HG03521 (cell line): ENCODE measurements around the gene OR14I1.

Experiments used
- ATAC-seq: cut with Tn5 transposase; IDR thresholded peaks from one replicate; pipeline ENCODE4 v1.9.1; 2021; ENCODE audit warnings: mild to moderate bottlenecking, moderate library complexity; ENCODE audit not compliant: unreplicated experiment

The OR14I1 gene

DNA sequence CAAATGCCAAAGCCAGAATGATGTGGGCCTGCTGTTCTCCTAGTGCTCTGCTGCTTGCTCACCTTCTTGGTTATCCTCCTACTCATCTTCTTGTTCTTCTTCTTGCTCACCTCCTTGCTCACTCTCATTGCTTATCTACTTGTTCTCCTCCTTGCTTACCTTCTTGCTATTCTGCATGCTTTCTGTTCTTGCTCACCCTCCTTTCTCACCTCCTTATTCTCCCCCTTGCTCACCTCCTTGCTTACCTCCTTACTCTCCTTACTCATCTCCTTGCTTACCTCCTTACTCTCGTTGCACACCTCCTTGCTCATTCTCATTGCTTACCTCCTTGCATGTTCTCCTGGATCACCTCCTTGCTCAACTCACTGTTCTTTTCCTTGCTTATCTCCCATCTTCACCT is at the start of gene OR14I1:
Gene OR14I1, minus strand, starts transcription at position 53 of the 400 bp plus-strand sequence.
- no peak for ATAC-seq

DNA sequence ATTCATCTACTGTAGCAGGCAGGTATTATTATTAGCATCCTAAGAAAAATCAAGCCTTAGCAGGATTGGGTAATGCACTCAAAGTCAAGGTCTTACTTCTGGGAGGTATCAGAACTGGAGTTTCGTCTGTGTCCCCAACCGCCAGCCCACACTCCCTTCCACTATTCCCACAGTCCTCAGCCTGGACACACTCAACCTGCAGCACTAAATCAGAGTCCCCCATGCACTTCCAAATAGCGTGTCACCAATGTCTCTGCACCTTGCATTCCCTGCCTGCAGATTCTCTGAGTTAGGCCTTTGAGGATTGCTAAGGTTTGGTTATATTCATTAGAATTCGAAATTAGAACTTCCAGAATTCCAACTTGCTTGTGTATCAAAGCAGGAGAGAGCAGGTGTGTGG is 49.1 kb upstream of the OR14I1 start:
- no peak for ATAC-seq

DNA sequence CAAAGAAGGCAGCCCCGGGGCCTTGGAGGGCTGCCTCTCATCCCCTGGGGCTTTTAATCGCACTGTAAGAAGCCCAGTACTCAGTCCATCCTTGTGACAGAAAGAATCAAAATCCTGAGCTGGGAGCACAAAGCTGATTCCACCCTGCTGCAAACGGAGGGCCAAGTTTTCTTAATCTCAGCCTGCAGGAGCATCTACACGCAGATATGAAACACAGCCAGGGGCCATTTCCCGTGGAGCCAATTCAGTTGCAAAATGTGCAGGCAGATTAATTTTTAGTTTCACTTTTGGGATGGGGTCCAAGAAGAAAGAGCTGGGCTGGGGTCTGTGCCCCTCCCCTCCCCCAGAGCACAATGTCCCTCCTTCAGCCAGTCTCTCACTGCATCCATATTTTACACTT is 48.6 kb upstream of the OR14I1 start:
- ATAC-seq = no peak

DNA sequence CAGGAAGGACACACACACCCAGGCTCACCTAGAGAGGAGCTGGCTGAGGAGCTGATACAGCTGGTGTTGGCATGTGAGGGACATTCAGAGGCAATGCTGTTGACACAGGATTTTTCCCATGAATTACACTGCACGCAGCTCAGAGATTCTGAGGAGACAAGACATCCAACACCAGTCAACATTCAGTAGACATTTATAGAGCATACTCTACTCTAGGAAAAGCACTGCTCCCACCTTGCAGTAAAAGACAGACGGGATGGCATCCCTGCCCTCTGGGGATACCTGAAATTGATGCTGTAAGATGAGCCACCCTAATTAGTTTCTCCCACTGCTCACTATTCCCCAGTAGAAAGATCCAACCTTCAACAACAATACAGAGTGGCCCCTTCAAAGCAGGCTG is 47.9 kb upstream of the OR14I1 start:
- ATAC-seq = no peak

DNA sequence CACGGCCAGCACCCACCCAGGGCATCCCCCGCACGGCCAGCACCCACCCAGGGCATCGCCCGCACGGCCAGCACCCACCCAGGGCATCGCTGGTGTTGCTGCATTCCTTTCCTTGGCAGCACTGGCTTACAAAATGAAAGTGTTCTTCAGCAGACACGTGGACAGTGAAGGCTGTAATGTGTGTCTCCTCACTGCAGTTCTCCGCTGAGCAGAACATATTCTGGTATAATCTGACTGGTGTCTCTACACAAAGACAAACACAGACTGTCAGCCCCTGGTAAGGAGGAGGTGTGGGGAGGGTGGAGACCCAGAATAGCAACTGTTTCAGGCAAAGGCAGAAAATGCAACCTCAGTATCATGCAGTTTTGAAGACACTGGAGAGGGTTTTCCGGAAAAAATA is 45.6 kb upstream of the OR14I1 start:
- ATAC-seq = no peak

DNA sequence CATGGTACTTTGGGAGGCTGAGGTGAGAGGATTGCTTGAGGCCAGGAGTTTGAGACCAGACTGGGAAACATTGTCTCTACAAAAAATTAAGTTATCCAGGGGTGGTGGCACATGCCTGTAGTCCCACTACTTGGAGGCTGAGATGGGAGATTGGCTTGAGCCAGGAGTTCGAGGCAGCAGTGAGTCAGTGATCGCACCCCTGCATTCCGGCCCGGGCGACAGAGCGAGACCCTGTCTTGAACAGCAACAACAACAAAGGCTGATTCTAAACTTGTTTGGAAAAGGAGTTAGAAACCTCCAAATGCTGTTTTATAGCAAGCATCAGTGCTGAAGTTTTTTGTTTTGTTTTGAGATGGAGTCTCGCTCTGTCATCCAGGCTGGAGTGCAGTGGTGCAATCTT is 38.3 kb upstream of the OR14I1 start:
- no peak for ATAC-seq

DNA sequence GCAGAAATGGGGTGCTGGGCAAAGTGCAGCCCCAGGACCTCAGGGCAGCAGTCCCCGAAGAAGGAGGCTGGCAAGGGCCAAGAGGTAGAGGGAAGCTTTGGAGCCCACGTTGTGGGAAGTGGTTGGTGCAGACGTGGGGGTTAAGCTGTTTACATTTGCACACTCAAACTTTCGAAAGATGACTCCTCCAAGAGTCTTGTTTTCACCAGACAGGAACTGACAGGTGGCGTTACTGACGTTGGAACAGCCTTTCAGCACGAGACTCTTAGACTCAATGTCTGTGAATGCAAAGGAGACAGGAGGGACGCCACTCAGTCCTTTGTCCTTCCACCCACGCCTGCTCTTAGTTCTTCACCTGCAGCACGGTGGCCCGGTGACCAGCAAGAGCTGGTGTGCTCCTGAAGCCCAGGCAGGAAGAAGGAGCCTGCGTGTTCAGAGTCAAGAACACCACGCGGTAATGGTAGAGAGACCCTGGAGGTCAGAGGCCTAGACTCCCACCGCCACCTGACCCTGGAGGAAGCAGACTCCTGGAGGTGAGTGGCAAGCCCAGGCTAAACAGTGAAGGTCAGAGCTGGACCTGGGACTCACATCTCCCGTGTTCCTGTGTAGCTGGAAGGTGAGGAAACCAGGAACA is 37.1 kb upstream of the OR14I1 start:
- no peak for ATAC-seq

DNA sequence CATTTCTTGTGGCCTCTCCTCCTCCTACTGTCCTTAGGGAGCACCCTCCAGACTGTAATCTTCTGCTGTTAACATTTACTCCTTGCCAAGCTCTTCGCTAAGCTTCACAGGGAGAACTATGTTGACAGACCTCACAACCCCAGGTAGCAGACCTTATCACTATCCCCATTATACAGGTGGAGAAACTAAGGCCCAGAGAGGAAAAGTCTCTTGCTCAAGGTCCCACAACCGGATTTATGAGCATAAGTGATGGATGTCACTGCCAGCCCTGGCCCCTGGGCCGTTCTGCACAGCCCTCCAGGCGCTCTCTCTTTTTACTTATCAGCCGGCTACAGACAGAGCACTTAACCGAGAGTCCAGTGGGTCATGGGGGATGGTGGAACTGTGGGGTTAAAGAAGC is 34.9 kb upstream of the OR14I1 start:
- ATAC-seq = no peak

DNA sequence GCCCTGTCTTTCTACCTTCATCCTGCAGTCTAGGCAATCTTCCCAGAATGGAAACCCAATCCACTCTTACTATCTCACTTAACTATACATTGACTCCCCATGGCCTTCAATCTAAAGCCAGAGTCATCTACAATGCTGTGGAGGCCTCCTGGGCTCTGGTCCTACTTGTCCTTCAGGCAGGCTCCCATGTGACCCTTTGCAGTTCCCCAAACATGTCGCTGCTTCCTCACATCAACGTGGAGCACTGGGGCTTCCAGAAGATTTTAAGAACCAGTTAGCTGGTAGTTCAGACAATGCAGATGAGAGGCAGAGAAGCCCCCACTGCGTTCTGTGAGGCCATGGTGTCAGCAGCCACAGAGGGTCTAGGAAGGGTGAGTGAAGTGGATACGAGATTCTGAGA is 34.4 kb upstream of the OR14I1 start:
- no peak for ATAC-seq

DNA sequence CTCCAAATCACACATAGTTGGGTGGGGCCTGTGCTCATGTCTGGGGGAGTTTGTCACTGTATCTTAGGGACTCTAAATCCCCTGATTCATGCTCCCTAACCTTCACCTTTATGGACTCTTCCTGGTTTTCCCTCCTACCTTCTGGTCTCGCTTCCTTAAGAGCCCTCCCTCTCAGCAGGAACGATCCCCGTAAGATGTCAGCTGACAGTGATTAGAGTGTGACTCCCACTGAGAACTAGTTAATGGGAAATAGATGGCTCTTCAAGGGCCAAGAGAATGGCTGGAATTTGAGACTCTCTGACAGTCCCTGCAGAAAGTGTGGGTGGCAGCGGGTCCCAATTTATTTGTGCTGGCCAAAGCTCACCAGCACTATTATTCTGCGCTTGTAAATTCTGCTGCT is 31.0 kb upstream of the OR14I1 start:
- no peak for ATAC-seq

DNA sequence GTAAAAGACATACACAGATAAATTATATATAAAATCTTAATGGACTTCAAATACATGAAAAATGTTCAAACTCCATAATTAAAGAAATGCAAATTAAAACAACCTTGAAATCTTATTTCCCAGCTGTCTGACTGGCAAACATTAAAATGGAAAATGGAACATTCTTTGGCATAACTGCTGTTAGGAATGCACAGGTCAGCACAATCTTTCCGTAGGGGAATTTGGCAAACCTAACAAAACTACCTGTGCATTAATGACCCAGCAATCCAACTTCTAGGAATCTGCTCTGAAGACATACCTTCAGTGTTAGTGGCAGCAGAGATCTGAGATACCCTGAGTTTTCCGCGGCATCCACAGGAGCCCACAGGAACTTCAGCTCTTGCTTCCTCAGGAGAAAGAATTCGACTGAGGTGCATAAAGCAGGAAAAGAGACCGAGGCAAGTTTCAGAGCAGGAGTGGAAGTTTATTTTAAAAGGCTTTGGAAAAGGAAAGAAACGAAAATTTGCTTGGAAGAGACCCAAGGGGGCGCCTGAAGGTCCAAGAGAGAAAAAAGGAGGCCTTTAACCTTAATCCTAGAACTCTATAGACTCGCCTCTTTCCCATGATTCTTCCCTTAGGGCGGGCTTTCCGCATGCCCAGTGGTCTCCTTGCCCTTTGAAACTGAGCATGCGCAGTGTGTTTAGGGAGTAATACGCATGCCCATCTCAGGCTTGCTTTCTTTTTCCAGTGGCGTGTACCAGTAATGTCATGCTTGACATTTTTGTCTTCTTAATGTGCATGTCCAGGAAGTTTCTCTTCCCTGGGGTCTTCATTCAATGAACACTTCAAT is 28.2 kb upstream of the OR14I1 start:
- ATAC-seq = no peak

DNA sequence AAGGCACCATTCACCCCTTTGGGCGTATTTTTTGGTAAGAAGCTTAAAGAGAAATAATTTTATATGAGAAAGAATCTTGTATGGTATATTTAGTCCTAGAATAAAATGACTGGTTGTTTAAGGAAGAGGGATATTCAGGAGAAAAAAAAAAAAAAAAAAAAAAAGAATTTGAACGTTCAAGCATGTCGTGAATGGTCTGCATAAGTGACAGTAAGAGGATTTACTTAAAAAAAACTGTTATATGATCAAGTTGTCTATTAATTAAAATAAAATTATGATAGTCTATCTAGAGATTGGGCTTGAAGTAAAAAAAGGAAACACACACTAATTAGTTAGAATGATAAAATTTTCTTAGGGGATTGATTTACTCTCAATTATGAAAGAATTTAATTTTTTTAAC is 11.7 kb upstream of the OR14I1 start:
- no peak for ATAC-seq

DNA sequence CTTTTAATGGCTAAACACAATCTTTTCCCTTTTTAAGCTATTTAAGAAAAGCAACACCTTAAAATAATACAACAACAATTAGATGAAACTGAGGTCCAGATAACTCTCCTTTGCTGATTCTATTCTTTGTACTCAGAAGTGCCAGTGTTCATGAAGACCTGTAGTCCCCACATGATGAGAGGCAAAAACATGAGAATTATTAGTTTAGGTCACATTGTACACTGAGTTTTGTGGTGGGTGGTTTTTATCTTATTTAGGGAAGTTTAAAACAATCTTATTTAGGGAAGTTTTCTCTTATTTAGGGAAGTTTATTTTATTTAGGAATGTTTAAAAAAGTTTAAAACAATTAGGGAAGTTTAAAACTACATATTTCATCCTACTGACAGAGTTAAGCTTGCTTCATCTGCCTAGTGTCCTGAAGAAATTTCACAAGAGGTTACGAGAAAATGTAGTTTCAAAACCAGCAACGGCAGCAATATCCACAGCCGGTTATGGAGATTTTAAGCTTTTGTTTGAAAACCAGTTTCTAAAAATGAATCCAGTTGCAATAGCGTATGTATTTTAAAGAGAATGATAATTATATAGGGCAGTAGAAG is 7.8 kb upstream of the OR14I1 start:
- no peak for ATAC-seq

DNA sequence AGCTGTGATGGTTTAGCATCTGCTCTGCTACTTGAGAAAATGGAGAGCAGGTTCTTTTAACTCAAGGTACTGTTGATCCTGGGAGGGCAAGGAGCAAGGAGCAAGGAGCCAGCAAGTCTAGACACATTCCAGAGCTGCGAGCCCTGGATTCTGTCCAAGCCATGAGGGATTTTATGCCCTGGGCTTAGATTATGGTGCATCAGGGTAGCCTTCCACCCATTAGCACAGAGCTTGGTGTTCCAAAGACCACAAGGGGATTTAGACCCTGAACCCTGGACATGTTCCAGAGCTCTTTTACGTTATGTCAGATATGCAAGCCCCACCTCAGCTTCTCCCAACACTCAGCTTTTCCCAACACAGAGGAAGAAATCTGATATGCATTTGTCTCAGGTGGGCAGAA is 2.0 kb upstream of the OR14I1 start:
- no peak for ATAC-seq

DNA sequence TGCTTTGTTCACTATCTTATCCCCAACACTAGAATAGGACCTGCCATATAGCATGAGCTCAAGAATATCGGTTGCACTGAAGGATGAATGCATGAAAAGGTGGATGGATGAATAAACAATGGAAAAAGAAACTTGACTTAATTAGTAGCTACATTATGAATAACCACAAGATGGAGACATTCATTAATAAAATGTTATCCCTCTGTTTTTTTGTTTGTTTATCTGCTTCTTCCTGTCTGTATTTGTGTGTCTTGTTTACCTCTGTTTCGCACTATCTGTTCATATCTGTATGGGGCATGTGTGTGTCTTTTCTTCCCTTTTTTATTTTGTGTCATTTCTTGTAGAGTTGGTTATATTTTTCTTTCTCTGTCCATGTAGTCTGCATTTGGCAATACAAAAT is 1.1 kb upstream of the OR14I1 start:
- ATAC-seq = no peak

DNA sequence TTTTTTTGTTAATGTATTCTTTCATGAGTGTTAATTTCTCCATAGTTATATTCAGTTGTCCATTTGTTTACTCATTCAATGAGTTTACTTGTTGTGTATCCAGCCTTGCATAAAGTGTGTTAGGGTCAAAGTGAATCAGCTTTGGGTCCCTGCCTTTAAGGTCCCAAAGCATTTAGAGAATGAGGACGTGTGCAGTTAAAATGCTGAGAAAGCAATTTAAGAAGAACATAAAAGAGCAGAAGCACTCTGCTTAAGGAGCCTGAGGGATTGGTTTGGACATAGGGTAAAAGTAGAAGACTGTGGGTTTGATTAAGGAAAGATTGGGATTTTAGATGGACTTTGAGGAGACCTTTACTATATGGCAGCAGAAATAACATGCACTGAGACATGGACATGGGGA is 3.5 kb downstream of the OR14I1 start:
- ATAC-seq = no peak

DNA sequence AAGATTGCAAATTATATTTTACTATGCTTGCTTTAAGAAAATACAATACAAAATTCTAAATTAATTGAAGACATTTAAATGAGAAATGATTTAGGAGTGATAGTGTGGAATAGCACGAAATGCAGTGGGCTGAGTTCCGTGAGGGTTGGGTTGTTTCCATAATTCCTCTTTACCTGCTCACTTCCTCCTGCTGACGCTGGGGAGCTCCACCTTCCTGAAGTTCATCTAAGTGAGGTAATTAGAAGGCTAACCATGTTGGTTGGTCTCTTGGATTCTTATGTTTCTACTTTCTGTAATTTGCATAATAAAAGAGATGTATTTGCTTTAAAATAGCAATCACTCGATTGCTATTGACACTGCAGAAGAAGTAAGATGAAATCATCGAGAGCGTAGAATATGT is 4.7 kb downstream of the OR14I1 start:
- ATAC-seq = no peak

DNA sequence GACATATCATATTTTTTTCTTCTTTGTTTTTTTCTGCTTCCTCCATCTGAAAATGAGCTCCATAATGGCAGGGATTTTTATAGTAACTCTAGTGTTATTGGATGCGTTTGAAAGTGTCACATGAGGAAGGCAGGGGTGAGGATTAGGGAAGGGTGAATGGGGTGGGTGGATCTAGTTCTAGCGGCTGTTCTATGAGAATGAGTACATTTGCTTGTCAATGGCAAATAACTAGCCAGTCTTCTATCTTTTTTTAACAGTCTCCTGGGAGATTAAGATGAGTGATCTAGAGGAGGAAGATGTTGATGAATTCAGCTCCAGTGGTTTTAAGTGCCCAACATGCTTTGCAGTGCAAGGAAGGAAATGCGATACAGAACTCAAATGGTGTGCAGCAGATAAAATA is 5.8 kb downstream of the OR14I1 start:
- no peak for ATAC-seq

DNA sequence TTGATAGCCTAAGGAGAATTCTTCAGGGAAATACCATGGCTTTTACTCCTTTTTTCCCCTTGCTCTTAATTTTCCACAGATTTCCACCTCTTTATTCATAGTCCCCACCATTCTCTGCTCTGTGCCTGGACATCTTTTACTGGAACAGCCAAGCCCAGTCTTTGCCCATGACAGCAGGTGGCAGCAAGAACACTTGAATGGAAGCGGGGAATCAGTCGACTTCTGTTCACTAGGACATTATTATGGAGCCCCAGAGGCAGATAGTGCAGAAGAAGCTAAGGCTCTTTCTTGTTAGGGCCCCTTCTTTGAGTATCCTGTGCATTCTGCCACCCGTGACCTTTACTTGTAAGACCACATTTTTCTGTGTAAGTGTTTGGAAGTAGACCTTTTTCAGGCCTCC is 6.3 kb downstream of the OR14I1 start:
- ATAC-seq = no peak

DNA sequence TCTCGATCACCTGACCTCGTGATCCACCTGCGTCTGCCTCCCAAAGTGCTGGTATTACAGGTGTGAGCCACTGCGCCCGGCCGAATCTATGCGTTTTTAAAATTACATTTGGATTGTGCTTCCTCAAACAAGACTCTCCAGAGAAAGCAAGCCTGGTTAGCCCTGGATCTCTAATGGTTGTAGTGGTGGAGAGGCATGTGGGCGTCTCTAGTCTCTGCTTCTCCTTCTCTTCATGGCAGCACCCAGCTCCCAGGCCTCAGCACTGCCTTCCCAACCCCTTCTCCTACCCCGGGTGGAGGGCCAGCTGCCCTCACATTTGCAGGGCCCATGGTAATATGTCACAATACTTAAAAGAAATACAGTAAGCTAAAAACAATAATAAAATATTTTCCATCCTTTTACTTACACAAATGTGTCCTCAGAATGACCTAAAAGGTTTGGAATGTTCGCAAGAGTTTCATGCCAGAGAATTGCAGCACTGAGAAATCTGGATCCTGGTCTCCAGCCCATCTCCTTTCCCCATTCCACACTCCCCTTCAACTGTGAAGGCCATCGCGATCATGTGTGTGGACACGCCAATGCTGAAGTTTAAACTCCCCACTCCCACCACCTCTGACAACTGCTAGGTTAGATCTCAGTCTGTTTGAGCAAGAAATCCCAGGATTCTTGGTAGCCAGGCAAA is 7.0 kb downstream of the OR14I1 start:
- no peak for ATAC-seq

DNA sequence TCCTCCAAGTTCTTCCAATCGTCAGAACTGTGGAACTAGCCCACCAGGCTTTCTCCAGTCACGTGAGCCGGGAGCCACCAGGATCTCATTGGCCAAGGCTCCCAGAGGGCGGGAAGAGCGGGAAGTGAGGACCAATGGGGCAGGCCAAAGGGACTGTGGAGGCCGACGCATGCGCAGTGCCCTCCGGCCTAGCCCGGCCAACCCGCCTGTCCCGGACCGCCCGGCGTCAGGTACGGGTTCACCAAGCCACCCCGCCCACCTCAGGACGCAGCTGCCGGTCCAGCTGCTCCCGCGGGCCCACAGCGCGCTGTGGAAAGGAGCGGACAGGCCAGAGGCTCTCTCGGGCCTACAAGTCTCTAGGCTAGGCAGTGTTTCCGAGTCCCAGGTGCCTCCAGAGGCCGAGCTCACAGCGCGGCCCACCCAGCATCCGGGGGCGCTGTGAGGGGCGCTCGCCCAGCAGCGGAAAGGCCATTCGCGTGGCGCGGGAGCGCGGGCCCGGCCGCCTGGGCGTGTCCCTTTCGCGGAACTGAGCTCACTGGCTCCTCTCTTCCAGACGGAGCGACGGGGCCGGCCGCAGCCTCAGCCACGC is 10.9 kb downstream of the OR14I1 start:
- ATAC-seq = no peak
